NCI-H510A treated with DMSO at 0.1 percent for 48 hours (cell line): Measurements from ENCODE around the gene PPP1R12C.

ENCODE experiments used
- DNase-seq: peaks from one replicate; lab custom pipeline; 2025; lab: John Stamatoyannopoulos, UW

PPP1R12C gene

GRCh38 chr19:55042688-55043087 lies 74.7 kb downstream of the PPP1R12C start:
- DNase-seq = no peak

DNA sequence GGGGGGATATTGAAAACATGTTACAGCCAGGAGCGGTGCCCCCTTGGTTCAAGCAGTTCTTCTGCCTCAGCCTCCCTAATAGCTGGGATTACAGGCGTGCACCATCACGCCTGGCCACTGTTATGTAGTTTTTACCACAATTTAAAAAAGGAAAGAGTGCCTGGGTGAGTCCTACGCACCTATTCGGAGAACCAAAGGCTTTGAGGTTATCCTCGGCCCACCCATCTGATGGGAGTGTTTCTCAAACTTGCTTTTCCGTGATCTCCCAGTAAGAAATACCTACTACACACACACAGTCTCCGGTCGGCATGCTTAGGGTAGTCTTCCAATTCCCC lies 75.1 kb downstream of the PPP1R12C start:
- no peak for DNase-seq

GRCh38 chr19:55041627-55042343 lies 75.7 kb downstream of the PPP1R12C start:
- no peak for DNase-seq

GRCh38 chr19:55041244-55041626 lies 76.2 kb downstream of the PPP1R12C start:
- no peak for DNase-seq
